ENCODE measurements around the gene SETD7. TPM values are rescaled to one million over a fixed set of nuclear protein-coding genes. Genes with fewer than 3 reads are reported as not detected.

SETD7 gene
- total RNA-seq, 1 donor from 2014 or later: 51.8 TPM

DNA sequence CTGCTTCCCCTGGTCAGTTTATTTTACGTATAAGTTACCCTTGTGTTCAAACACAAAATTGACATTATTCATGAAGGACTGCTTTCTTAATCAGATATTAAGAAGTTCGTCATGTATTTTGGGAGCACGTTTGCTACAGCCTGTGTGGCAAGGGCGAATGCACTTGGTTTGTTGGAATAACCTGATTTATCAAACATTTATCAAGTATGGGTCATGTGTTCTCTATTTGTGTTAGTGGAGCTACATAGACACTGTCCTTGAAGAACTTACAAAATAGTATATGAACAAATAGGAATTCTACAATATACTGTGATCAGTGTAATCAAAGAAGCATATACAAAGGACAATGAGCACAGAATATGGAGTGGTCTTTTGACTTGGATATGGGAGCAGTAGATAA is 79.7 kb downstream of the SETD7 start:
- no peak overlapping the region for H3K4me3 ChIP-seq
- no peaks in the 10 kb centered on the region for H3K9me3 ChIP-seq
- no peak for DNase-seq (ENCODE audit: extremely low spot score in 2 of 2)
- TF ChIP-seq POLR2A (IDR thresholded peaks at IDR 0.05) (no peak), POLR2AphosphoS5 (IDR thresholded peaks at IDR 0.05; ENCODE audit: insufficient read depth in 1 of 2, low read depth in 1 of 2) (no peak)
- TF ChIP-seq, protein P1, sequence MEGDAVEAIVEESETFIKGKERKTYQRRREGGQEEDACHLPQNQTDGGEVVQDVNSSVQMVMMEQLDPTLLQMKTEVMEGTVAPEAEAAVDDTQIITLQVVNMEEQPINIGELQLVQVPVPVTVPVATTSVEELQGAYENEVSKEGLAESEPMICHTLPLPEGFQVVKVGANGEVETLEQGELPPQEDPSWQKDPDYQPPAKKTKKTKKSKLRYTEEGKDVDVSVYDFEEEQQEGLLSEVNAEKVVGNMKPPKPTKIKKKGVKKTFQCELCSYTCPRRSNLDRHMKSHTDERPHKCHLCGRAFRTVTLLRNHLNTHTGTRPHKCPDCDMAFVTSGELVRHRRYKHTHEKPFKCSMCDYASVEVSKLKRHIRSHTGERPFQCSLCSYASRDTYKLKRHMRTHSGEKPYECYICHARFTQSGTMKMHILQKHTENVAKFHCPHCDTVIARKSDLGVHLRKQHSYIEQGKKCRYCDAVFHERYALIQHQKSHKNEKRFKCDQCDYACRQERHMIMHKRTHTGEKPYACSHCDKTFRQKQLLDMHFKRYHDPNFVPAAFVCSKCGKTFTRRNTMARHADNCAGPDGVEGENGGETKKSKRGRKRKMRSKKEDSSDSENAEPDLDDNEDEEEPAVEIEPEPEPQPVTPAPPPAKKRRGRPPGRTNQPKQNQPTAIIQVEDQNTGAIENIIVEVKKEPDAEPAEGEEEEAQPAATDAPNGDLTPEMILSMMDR (IDR thresholded peaks at IDR 0.05): no peak
- no peaks in the 10 kb centered on the region for H3K4me1 ChIP-seq
- H3K27ac ChIP-seq: no peak overlapping the region
- no peaks in the 10 kb centered on the region for H3K27me3 ChIP-seq
- peaks cover 0 to 5% of the 10 kb centered on the region in 2 donors for H3K36me3 ChIP-seq
- intact Hi-C loops (cut with DNase I): no loop called here

- peaks cover 0 to 5% of the 10 kb centered on the region in 2 donors for H3K36me3 ChIP-seq
- no peak overlapping the region for H3K27ac ChIP-seq
- no peaks in the 10 kb centered on the region for H3K9me3 ChIP-seq
- no peaks in the 10 kb centered on the region for H3K4me1 ChIP-seq
- DNase-seq (ENCODE audit: extremely low spot score in 2 of 2): no peak
- intact Hi-C loops (cut with DNase I): no loop called here
- no peaks in the 10 kb centered on the region for H3K27me3 ChIP-seq
- TF ChIP-seq POLR2A (IDR thresholded peaks at IDR 0.05) (no peak), POLR2AphosphoS5 (IDR thresholded peaks at IDR 0.05; ENCODE audit: insufficient read depth in 1 of 2, low read depth in 1 of 2) (no peak)
- TF ChIP-seq, protein P1 (IDR thresholded peaks at IDR 0.05): no peak
- no peak overlapping the region for H3K4me3 ChIP-seq
These were observed 83.2 kb downstream of the SETD7 start for GRCh38 chr4:139472852-139473251.

DNA sequence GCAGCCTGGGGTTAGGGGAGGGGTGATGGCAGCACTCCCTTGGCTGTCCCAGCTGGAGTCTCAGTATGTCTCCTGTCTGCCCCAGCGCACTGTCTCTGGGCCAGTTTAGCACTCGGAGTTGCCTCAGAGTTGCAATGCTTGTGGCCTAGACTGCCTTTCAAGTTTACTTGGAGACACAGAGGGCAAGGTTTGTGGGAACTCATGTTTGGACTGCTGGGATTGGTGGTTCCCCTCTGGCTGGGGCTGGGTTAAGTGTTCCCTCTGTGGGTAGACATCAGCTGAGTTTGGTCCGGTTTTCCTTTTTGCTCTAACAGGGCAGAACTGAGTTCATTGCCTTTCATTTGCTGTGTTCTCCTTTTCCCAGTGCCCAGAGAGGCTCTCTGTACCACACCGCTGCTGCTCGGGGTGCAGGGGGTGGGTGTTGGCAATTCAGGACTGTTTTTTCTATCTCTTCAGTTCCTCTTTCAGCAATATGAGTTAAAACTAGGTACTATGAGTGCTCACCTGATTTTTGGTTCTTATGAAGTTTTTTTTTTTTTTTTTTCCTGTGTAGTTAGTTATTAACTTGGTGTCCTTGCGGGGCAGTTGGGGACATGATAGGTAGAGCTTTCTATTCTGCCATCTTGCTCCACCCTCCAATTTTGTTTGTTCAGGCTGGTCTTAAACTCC is 84.9 kb downstream of the SETD7 start:
- Histone ChIP-seq H3K27me3 (no peaks in the 10 kb centered on the region), H3K9me3 (no peaks in the 10 kb centered on the region), H3K4me1 (no peaks in the 10 kb centered on the region), H3K4me3 (no peak overlapping the region), H3K27ac (no peak overlapping the region), H3K36me3 (peaks cover 0 to 5% of the 10 kb centered on the region in 2 donors)
- intact Hi-C loops (cut with DNase I): no loop called here
- TF ChIP-seq, protein P1 (IDR thresholded peaks at IDR 0.05): no peak
- TF ChIP-seq POLR2AphosphoS5 (IDR thresholded peaks at IDR 0.05; ENCODE audit: insufficient read depth in 1 of 2, low read depth in 1 of 2) (no peak), POLR2A (IDR thresholded peaks at IDR 0.05) (no peak)
- DNase-seq (ENCODE audit: extremely low spot score in 2 of 2): no peak

- TF ChIP-seq, protein P1 (IDR thresholded peaks at IDR 0.05): no peak
- TF ChIP-seq POLR2AphosphoS5 (IDR thresholded peaks at IDR 0.05; ENCODE audit: insufficient read depth in 1 of 2, low read depth in 1 of 2): no peak
- no peak for TF ChIP-seq POLR2A (IDR thresholded peaks at IDR 0.05)
- intact Hi-C loops (cut with DNase I): no loop called here
- DNase-seq (ENCODE audit: extremely low spot score in 2 of 2): no peak
- peaks cover 0 to 5% of the 10 kb centered on the region in 2 donors for H3K36me3 ChIP-seq
- no peaks in the 10 kb centered on the region for H3K27me3 ChIP-seq
- H3K4me1 ChIP-seq: no peaks in the 10 kb centered on the region
- no peaks in the 10 kb centered on the region for H3K9me3 ChIP-seq
- H3K4me3 ChIP-seq: no peak overlapping the region
- no peak overlapping the region for H3K27ac ChIP-seq
These were observed 85.7 kb downstream of the SETD7 start for GRCh38 chr4:139470295-139470694.

DNA sequence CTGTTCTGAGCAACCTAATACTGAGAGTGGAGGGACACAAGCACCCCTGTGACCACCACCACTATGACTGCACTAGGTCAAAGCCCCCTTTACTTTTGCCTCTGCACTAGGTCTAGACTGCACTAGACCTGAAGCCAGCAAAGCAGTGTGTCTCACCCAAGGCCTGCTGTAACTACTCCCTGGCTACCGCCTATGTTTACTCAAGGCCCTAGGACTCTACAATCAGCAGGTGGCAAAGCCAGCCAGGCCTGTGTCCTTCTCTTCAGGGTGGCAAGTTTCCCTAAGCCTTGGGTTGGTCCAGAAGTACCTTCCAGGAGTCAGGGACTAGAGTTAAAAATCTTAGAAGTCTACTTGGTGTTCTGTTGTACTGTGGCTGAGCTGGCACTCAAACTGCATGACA is 86.2 kb downstream of the SETD7 start:
- H3K4me3 ChIP-seq: no peak overlapping the region
- TF ChIP-seq, protein P1 (IDR thresholded peaks at IDR 0.05): no peak
- no peak for TF ChIP-seq POLR2AphosphoS5 (IDR thresholded peaks at IDR 0.05; ENCODE audit: insufficient read depth in 1 of 2, low read depth in 1 of 2)
- TF ChIP-seq POLR2A (IDR thresholded peaks at IDR 0.05): no peak
- DNase-seq (ENCODE audit: extremely low spot score in 2 of 2): no peak
- intact Hi-C loops (cut with DNase I): no loop called here
- H3K9me3 ChIP-seq: no peaks in the 10 kb centered on the region
- H3K27ac ChIP-seq: no peak overlapping the region
- no peaks in the 10 kb centered on the region for H3K27me3 ChIP-seq
- H3K4me1 ChIP-seq: no peaks in the 10 kb centered on the region
- H3K36me3 ChIP-seq: peaks cover 0 to 5% of the 10 kb centered on the region in 2 donors

Data from vagina (tissue), 2 donors.